ENCODE data around the gene NRARP. TPM values are rescaled to one million over a fixed set of nuclear protein-coding genes. Genes with fewer than 3 reads are reported as not detected.
A peak's percentile ranks its signal among the peaks of the same experiment; 100 is the strongest.

Gene NRARP
- total and polyA plus RNA-seq, 2 donors (not counting 1 experiment from before 2014, with no cell fraction given) = 5.7 to 11.5 TPM

DNA sequence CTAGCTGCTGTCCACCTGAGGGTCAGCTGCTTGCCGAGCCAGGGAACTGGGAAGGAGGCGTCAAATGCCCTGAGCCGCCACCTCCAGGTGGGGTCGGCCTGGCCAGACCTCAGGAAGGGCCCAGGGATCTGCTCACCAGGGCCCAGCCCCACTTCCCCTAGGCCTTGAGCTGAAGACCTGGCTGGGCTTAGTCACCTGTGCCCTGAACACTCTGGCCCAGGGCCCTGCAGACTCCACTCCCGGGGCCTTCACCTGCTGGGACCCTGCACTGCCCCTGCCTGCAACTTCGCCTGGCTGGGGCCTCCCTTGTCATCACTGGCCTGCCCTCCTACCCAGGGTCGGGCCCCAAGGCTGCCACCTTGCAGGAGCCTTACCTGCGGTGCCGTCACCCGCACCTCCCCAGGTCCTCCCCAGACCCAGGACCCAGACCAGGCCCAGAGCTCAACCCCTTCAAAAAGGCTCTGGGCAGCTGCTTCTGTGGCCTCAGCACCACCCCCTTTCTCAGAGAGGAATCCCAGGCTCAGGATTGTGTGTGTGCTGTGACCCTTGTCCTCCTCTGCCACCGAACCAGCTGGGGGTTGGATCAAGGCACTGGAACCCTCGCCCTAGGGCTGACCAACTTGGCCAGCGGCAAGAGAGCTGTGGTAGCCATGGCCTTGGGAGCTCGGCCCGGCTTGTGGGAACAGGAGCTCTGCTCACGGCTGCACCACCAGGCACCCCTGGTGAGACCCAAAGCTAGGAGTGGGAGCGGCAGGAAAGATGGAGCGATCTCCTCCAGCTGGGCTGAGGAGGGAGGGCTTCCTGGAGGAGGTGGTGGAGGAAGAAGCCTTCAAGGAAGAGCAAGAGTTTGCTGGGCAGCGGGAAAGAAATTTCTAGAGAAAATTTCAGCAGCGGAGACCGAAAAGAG lies 48.1 kb downstream of the NRARP start:
- DNase-seq (no peak), ATAC-seq (ENCODE audit: low read depth) (no peak)
- ChIA-PET POLR2A (interaction anchor here (0.7 to 3.5 kb wide), 7 partner anchors 11 to 167 kb away, joined by 3 to 29 read pairs (median 5); partner anchors contain the start of genes MAN1B1, TOR4A and TUBB4B), CTCF (interaction anchor here (0.9 to 2.3 kb wide), 8 partner anchors 10 to 48 kb away, joined by 3 to 14 read pairs (median 3); partner anchors contain the start of genes CYSRT1, NRARP, TOR4A and TUBB4B)
- Histone ChIP-seq H4K20me1 (ENCODE audit: control insufficient read depth, insufficient read depth, low read length, poor library complexity, severe bottlenecking) (peaks cover 18% of the 10 kb centered on the region), H3K79me2 (ENCODE audit: control insufficient read depth, insufficient read depth, low read length) (peaks cover 30% of the 10 kb centered on the region), H3K4me3 (ENCODE audit: control extremely low read depth in 1 of 5, extremely low read depth in 1 of 5, insufficient read depth in 1 of 5, low read depth in 2 of 5, low read length in 4 of 5) (peak overlapping the region in 4 of 5 experiments; percentile 67 to 81 (median 75)), H2AFZ (ENCODE audit: insufficient read depth, low read depth, low read length, poor library complexity, severe bottlenecking) (peak overlapping the region; percentile 91), H3K36me3 (replicated peaks in 1 of 2; ENCODE audit: control extremely low read depth in 1 of 2, control insufficient read depth in 1 of 2, extremely low read depth in 1 of 2, insufficient read depth in 2 of 2, low read length in 1 of 2) (peaks cover 0 to 11% of the 10 kb centered on the region in 2 experiments), H3K4me2 (replicated peaks; ENCODE audit: low read depth, low read length, poor library complexity, severe bottlenecking) (peak overlapping the region; percentile 92), H3K27ac (ENCODE audit: low read length in 2 of 2) (no peak overlapping the region), H3K27me3 (replicated peaks in 1 of 4; ENCODE audit: control extremely low read depth in 1 of 4, control insufficient read depth in 3 of 4, insufficient read depth in 4 of 4, low read length in 3 of 4) (no peaks in the 10 kb centered on the region), H3K9ac (ENCODE audit: low read length) (peak overlapping the region; percentile 85), H3K4me1 (ENCODE audit: control insufficient read depth in 2 of 2, insufficient read depth in 2 of 2, low read length in 2 of 2) (peaks cover 17 to 27% of the 10 kb centered on the region in 2 donors), H3K9me3 (ENCODE audit: control extremely low read depth in 1 of 3, control insufficient read depth in 2 of 3, insufficient read depth in 1 of 3, low read length in 2 of 3) (no peaks in the 10 kb centered on the region)
- intact Hi-C loops (cut with micrococcal nuclease) = loop anchor here (2.0 kb wide), 1 partner anchor 15 kb away; no protein-coding TSS in a partner anchor
- 93% methylated on average over 21 of the region's 21 CpGs for WGBS (ENCODE audit: insufficient coverage)
- peak overlapping the region; percentile 73 for H3K27ac Mint-ChIP-seq
- H3K4me1 Mint-ChIP-seq = peaks cover 25% of the 10 kb centered on the region
- no peaks in the 10 kb centered on the region for H3K27me3 Mint-ChIP-seq
- peak overlapping the region; percentile 86 for H3K4me3 Mint-ChIP-seq
- TF ChIP-seq EZH2 (IDR thresholded peaks at IDR 0.05; ENCODE audit: borderline replicate concordance, insufficient read depth, low read depth, low read length, poor library complexity, severe bottlenecking) = no peak
- TF ChIP-seq, protein P1, sequence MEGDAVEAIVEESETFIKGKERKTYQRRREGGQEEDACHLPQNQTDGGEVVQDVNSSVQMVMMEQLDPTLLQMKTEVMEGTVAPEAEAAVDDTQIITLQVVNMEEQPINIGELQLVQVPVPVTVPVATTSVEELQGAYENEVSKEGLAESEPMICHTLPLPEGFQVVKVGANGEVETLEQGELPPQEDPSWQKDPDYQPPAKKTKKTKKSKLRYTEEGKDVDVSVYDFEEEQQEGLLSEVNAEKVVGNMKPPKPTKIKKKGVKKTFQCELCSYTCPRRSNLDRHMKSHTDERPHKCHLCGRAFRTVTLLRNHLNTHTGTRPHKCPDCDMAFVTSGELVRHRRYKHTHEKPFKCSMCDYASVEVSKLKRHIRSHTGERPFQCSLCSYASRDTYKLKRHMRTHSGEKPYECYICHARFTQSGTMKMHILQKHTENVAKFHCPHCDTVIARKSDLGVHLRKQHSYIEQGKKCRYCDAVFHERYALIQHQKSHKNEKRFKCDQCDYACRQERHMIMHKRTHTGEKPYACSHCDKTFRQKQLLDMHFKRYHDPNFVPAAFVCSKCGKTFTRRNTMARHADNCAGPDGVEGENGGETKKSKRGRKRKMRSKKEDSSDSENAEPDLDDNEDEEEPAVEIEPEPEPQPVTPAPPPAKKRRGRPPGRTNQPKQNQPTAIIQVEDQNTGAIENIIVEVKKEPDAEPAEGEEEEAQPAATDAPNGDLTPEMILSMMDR (IDR thresholded peaks at IDR 0.05) = no peak
- no peaks in the 10 kb centered on the region for H3K9me3 Mint-ChIP-seq (ENCODE audit: insufficient read depth)
